GM12864 (cell line): ENCODE data around the gene ATXN2L.

Source experiments
- DNase-seq: peaks from one replicate; pipeline ENCODE4 v3.0.0-alpha.2; 2011; ENCODE audit warnings: low read depth
- H3K4me3 ChIP-seq: 2 replicates; pipeline ENCODE4 v1.5.1; 2011; ENCODE audit warnings: mild to moderate bottlenecking, low read depth, low read length, control low read depth
- TF ChIP-seq, protein P1 (sequence below): IDR thresholded peaks from 2 replicates; pipeline ENCODE4 v1.5.1; 2011; ENCODE audit warnings: low read depth, mild to moderate bottlenecking, moderate library complexity, low read length, control low read depth, inconsistent platforms; ENCODE audit errors: missing control alignments

ATXN2L gene

GRCh38 chr16:28839899-28840298 lies 17.1 kb downstream of the ATXN2L start:
- no peak overlapping the region for H3K4me3 ChIP-seq
- TF ChIP-seq, protein P1, sequence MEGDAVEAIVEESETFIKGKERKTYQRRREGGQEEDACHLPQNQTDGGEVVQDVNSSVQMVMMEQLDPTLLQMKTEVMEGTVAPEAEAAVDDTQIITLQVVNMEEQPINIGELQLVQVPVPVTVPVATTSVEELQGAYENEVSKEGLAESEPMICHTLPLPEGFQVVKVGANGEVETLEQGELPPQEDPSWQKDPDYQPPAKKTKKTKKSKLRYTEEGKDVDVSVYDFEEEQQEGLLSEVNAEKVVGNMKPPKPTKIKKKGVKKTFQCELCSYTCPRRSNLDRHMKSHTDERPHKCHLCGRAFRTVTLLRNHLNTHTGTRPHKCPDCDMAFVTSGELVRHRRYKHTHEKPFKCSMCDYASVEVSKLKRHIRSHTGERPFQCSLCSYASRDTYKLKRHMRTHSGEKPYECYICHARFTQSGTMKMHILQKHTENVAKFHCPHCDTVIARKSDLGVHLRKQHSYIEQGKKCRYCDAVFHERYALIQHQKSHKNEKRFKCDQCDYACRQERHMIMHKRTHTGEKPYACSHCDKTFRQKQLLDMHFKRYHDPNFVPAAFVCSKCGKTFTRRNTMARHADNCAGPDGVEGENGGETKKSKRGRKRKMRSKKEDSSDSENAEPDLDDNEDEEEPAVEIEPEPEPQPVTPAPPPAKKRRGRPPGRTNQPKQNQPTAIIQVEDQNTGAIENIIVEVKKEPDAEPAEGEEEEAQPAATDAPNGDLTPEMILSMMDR = no peak
- no peak for DNase-seq

GRCh38 chr16:28842696-28843095 lies 19.9 kb downstream of the ATXN2L start:
- no peak overlapping the region for H3K4me3 ChIP-seq
- DNase-seq = no peak
- TF ChIP-seq, protein P1 = no peak

GRCh38 chr16:28843766-28844165 lies 21.0 kb downstream of the ATXN2L start:
- H3K4me3 ChIP-seq = no peak overlapping the region
- TF ChIP-seq, protein P1 = no peak
- no peak for DNase-seq

DNA sequence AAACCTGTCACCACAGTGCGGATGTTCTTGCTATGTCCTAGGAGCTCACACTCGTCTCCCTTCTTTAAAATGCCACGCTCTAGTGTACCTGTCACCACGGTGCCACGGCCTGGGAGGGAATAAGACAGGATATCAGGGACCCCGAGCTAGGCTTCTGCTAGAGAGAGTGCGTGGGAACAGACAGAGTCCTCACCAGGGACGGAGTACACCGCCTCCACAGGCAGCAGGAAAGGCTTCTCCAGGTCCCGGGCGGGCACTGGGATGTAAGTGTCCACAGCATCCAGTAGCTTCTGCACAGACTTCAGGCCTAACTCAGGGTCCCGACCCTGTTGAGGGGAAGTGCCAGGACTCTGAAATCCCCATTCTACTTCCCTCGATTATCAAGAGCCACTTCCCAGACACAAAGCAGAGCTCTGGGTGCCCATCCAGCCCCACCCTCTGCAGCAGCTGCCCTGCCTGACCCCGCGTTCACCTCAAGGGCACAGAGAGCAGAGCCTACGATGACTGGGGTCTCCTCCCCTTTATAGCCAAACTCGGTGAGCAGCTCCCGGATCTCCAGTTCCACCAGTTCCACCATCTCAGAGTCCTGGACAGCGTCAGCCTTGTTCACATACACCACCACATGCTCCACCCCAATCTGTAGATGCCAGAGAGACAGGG lies 21.6 kb downstream of the ATXN2L start:
- DNase-seq = no peak
- TF ChIP-seq, protein P1 = no peak
- H3K4me3 ChIP-seq = no peak overlapping the region

DNA sequence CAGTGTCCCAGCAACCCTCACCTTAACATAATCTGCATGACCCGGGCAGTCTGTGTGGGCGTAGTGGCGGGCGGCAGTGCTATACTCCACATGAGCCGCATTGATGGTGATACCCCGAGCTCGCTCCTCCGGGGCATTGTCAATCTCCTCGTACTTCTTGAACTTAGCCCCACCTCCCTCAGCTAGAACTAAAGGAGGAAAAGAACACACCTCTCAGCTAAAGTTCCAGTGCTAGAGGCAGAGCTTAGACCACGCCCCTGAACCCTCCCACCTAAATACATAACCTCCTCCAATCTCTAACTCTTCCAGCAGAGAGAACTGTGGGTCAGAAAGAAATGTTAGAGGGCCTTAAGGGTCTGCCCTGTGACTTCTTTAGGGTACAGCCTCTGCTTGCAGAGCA lies 22.5 kb downstream of the ATXN2L start:
- DNase-seq = peak; percentile 56
- peak overlapping the region; percentile 65 for H3K4me3 ChIP-seq
- TF ChIP-seq, protein P1 = no peak

DNA sequence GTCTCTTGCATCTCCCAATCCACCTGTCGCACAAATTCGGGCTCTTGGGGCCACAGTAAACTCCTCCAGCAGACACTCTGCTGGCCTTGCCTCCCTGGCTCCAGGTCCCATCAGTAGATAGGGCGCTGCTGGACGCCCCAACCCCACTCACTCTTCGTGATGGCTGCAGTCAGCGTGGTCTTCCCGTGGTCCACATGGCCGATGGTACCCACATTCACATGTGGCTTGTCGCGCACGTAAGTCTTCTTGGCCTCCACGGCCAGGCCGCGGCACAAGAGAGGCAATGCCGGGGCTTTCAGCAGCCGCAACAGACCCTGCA lies 22.9 kb downstream of the ATXN2L start:
- TF ChIP-seq, protein P1 = no peak
- peak overlapping the region; percentile 65 for H3K4me3 ChIP-seq
- no peak for DNase-seq
